H4 (cell line): Measurements from ENCODE around the gene ALDH1A2. TPM values are rescaled to one million over a fixed set of nuclear protein-coding genes. Genes with fewer than 3 reads are reported as not detected.

Experiments used
- DNase-seq: peaks from one replicate; pipeline ENCODE4 v3.0.0-alpha.2; 2015; ENCODE audit warnings: low spot score
- total RNA-seq: library from RNA; depleted of rRNA; stranded (reverse); fragments of >200 nt; shearing (Covaris generic); gene quantifications from 2 replicates; pipeline ENCODE4 v1.2.3, GENCODE V29; 2014

Gene ALDH1A2
- total RNA-seq, 1 experiment from 2014 or later: not detected

GRCh38 chr15:57994221-57995049, 71.1 kb downstream of the ALDH1A2 start:
- DNase-seq: no peak

- DNase-seq: no peak
Observed at GRCh38 chr15:57993409-57994145, 71.9 kb downstream of the ALDH1A2 start.

GRCh38 chr15:57992761-57993355, 72.7 kb downstream of the ALDH1A2 start:
- DNase-seq: no peak

- DNase-seq: no peak
Observed at GRCh38 chr15:57973534-57973933, 92.0 kb downstream of the ALDH1A2 start.

- no peak for DNase-seq
Observed at GRCh38 chr15:57972864-57973263, 92.6 kb downstream of the ALDH1A2 start.

GRCh38 chr15:57969996-57970395, 95.5 kb downstream of the ALDH1A2 start:
- DNase-seq: no peak

GRCh38 chr15:57969355-57969754, 96.2 kb downstream of the ALDH1A2 start:
- no peak for DNase-seq

GRCh38 chr15:57962887-57963286, 102.6 kb downstream of the ALDH1A2 start:
- no peak for DNase-seq

- DNase-seq: no peak
Observed at GRCh38 chr15:57961919-57962318, 103.6 kb downstream of the ALDH1A2 start.

GRCh38 chr15:57957113-57957512, 108.4 kb downstream of the ALDH1A2 start:
- no peak for DNase-seq

GRCh38 chr15:57953874-57954273, 111.6 kb downstream of the ALDH1A2 start:
- no peak for DNase-seq

- no peak for DNase-seq
Observed at GRCh38 chr15:57951328-57951932, 114.1 kb downstream of the ALDH1A2 start.

GRCh38 chr15:57950381-57950946, 115.0 kb downstream of the ALDH1A2 start:
- DNase-seq: peak; percentile 9

GRCh38 chr15:57949374-57949943, 116.1 kb downstream of the ALDH1A2 start:
- DNase-seq: no peak

- no peak for DNase-seq
Observed at GRCh38 chr15:57948351-57949289, 116.9 kb downstream of the ALDH1A2 start.

- no peak for DNase-seq
Observed at GRCh38 chr15:57947781-57948180, 117.7 kb downstream of the ALDH1A2 start.

GRCh38 chr15:57947282-57947681, 118.2 kb downstream of the ALDH1A2 start:
- DNase-seq: no peak

GRCh38 chr15:57946491-57947048, 118.9 kb downstream of the ALDH1A2 start:
- DNase-seq: no peak

- DNase-seq: no peak
Observed at GRCh38 chr15:57945616-57946015, 119.9 kb downstream of the ALDH1A2 start.
